SK-N-SH treated with all-trans-retinoic acid at 6 μM for 48 hours (cell line): ENCODE data around the gene SYT12.

ENCODE experiments used
- ATAC-seq: fragments of 200-7000 bp; cut with Tn5 transposase; 3 replicates; pipeline ENCODE4 v1.9.1; 2020; ENCODE audit warnings: mild to moderate bottlenecking, moderate library complexity
- ARNTL ChIP-seq: fragments of 450-650 bp; formaldehyde crosslinking; IDR thresholded peaks from 2 replicates; pipeline ENCODE4 v1.5.0; 2020; ENCODE audit warnings: low read depth, mild to moderate bottlenecking, moderate library complexity, borderline replicate concordance
- BACH2 ChIP-seq: fragments of 250-450 bp; sonication (Bioruptor Pico); IDR thresholded peaks from 2 replicates; pipeline ENCODE4 v1.9.0; 2021; ENCODE audit warnings: mild to moderate bottlenecking, borderline replicate concordance
- CREB5 ChIP-seq: fragments of 250-450 bp; sonication (Bioruptor Pico); IDR thresholded peaks from 2 replicates; pipeline ENCODE4 v1.5.1; 2020; ENCODE audit warnings: low read depth, mild to moderate bottlenecking, moderate library complexity
- CSDC2 ChIP-seq: fragments of 250-450 bp; sonication (Bioruptor Pico); IDR thresholded peaks from 2 replicates; pipeline ENCODE4 v1.5.0; 2020; ENCODE audit warnings: mild to moderate bottlenecking, moderate library complexity
- CSRNP3 ChIP-seq: fragments of 250-450 bp; sonication (Bioruptor Pico); IDR thresholded peaks from 2 replicates; pipeline ENCODE4 v1.5.1; 2021; ENCODE audit warnings: mild to moderate bottlenecking, moderate library complexity
- ESRRG ChIP-seq: fragments of 250-450 bp; sonication (Bioruptor Pico); IDR thresholded peaks from 2 replicates; pipeline ENCODE4 v1.6.1; 2021; ENCODE audit warnings: mild to moderate bottlenecking
- GLIS3 ChIP-seq: fragments of 250-450 bp; sonication (Bioruptor Pico); IDR thresholded peaks from 2 replicates; pipeline ENCODE4 v1.5.0; 2020; ENCODE audit warnings: mild to moderate bottlenecking, moderate library complexity
- OSR1 ChIP-seq: fragments of 250-450 bp; sonication (Bioruptor Pico); IDR thresholded peaks from 2 replicates; pipeline ENCODE4 v1.8.0; 2022; ENCODE audit warnings: moderate library complexity, mild to moderate bottlenecking, inconsistent platforms
- PATZ1 ChIP-seq: fragments of 250-450 bp; sonication (Bioruptor Pico); IDR thresholded peaks from 2 replicates; pipeline ENCODE4 v1.8.0; 2020; ENCODE audit warnings: mild to moderate bottlenecking, moderate library complexity, borderline replicate concordance
- POU6F1 ChIP-seq: fragments of 250-450 bp; sonication (Bioruptor Pico); IDR thresholded peaks from 2 replicates; pipeline ENCODE4 v1.8.0; 2021; ENCODE audit warnings: low read depth, mild to moderate bottlenecking, moderate library complexity, borderline replicate concordance
- PPARA ChIP-seq: fragments of 250-450 bp; sonication (Bioruptor Pico); IDR thresholded peaks from 2 replicates; pipeline ENCODE4 v1.5.0; 2020; ENCODE audit warnings: mild to moderate bottlenecking, borderline replicate concordance
- RARB ChIP-seq: fragments of 250-450 bp; sonication (Bioruptor Pico); IDR thresholded peaks from 2 replicates; pipeline ENCODE4 v1.8.0; 2021; ENCODE audit warnings: mild to moderate bottlenecking, moderate library complexity
- SNAI2 ChIP-seq: fragments of 250-450 bp; sonication (Bioruptor Pico); IDR thresholded peaks from 2 replicates; pipeline ENCODE4 v1.5.0; 2020; ENCODE audit warnings: mild to moderate bottlenecking, moderate library complexity
- TCF4 ChIP-seq: fragments of 250-450 bp; sonication (Bioruptor Pico); IDR thresholded peaks from 2 replicates; pipeline ENCODE4 v1.8.0; 2021; ENCODE audit warnings: mild to moderate bottlenecking, moderate library complexity, borderline replicate concordance
- TOX ChIP-seq: fragments of 250-450 bp; sonication (Bioruptor Pico); IDR thresholded peaks from 2 replicates; pipeline ENCODE4 v1.8.0; 2021; ENCODE audit warnings: mild to moderate bottlenecking, moderate library complexity, borderline replicate concordance
- TSHZ2 ChIP-seq: fragments of 250-450 bp; sonication (Bioruptor Pico); IDR thresholded peaks from 2 replicates; pipeline ENCODE4 v1.5.0; 2020; ENCODE audit warnings: mild to moderate bottlenecking, moderate library complexity
- ZC3H10 ChIP-seq: fragments of 250-450 bp; sonication (Bioruptor Pico); IDR thresholded peaks from 2 replicates; pipeline ENCODE4 v1.5.1; 2021; ENCODE audit warnings: mild to moderate bottlenecking, moderate library complexity
- ZFP3 ChIP-seq: fragments of 250-450 bp; sonication (Bioruptor Pico); IDR thresholded peaks from 2 replicates; pipeline ENCODE4 v1.5.0; 2020; ENCODE audit warnings: mild to moderate bottlenecking, moderate library complexity
- ZFP30 ChIP-seq: fragments of 450-650 bp; formaldehyde crosslinking; IDR thresholded peaks from 2 replicates; pipeline ENCODE4 v1.5.0; 2022; ENCODE audit warnings: mild to moderate bottlenecking, moderate library complexity
- ZNF565 ChIP-seq: fragments of 450-650 bp; formaldehyde crosslinking; conservative IDR thresholded peaks from 2 replicates; pipeline ENCODE4 v1.5.0; 2020; ENCODE audit warnings: low read depth, mild to moderate bottlenecking, moderate library complexity
- ZNF70 ChIP-seq: fragments of 450-650 bp; formaldehyde crosslinking; IDR thresholded peaks from 2 replicates; pipeline ENCODE4 v1.5.0; 2020; ENCODE audit warnings: mild to moderate bottlenecking, moderate library complexity
- ZNF8 ChIP-seq: fragments of 450-650 bp; formaldehyde crosslinking; IDR thresholded peaks from 2 replicates; pipeline ENCODE4 v1.5.0; 2020; ENCODE audit warnings: mild to moderate bottlenecking, moderate library complexity

Gene SYT12

DNA sequence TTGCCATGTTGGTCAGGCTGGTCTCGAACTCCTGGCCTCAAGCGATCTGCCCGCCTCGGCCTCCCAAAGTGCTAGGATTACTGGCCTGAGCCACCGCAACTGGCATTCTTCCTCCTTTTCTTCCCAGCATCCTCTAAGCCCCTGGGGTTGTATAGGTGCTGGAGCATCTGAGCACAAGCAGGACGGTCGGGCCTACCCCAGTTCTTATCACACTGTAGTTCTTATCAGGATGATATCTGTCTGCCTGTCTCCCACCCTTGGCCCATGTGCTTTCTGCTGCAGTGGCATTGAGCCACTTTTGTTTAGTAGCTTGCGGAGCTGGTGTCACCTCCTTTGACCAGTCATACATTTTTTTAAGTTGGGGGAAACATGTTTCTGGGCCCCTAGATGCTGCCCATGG lies 35.6 kb downstream of the SYT12 start:
- ATAC-seq: no peak
- no peak for TF ChIP-seq TSHZ2
- no peak for TF ChIP-seq RARB (CRISPR knock-in tag)
- no peak for TF ChIP-seq ARNTL (CRISPR knock-in tag)
- no peak for TF ChIP-seq ZNF8 (CRISPR knock-in tag)
- no peak for TF ChIP-seq ESRRG (CRISPR knock-in tag)
- TF ChIP-seq SNAI2 (CRISPR knock-in tag): no peak
- TF ChIP-seq ZFP30 (CRISPR knock-in tag): no peak
- no peak for TF ChIP-seq OSR1 (CRISPR knock-in tag)
- TF ChIP-seq POU6F1 (CRISPR knock-in tag): no peak
- no peak for TF ChIP-seq TOX (CRISPR knock-in tag)
- TF ChIP-seq GLIS3: no peak
- TF ChIP-seq CREB5 (CRISPR knock-in tag): no peak
- TF ChIP-seq TCF4 (CRISPR knock-in tag): no peak
- no peak for TF ChIP-seq CSDC2 (CRISPR knock-in tag)
- TF ChIP-seq ZC3H10 (CRISPR knock-in tag): no peak
- TF ChIP-seq, all 23 proteins: peak for 0

DNA sequence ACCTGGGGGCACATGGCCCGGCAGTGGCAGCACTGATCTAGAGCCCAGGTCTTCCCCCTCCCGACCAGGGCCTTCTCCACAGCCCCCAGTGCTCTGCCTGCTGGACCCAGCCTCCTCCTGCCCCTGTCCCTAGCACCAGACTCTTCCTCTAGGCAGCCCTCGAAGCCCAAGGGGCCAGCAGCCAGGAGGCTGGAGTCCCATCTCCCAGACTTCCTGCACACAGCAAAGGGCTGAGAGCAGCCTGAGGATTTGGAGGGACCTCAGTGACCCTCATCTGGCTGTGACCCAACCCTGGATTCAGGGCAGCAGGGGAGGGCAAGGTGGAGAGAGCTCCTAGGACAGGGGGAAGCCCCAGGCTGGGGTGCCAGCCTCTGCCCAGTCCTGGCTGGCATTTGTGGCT lies 36.7 kb downstream of the SYT12 start:
- ATAC-seq: no peak
- no peak for TF ChIP-seq PPARA (CRISPR knock-in tag)
- TF ChIP-seq PATZ1: no peak
- TF ChIP-seq CSRNP3 (CRISPR knock-in tag): no peak
- no peak for TF ChIP-seq POU6F1 (CRISPR knock-in tag)
- no peak for TF ChIP-seq ESRRG (CRISPR knock-in tag)
- TF ChIP-seq GLIS3: no peak
- TF ChIP-seq TOX (CRISPR knock-in tag): no peak
- TF ChIP-seq CSDC2 (CRISPR knock-in tag): no peak
- no peak for TF ChIP-seq TSHZ2
- no peak for TF ChIP-seq ZNF70 (CRISPR knock-in tag)
- TF ChIP-seq ZNF8 (CRISPR knock-in tag): no peak
- TF ChIP-seq ARNTL (CRISPR knock-in tag): no peak
- TF ChIP-seq ZNF565 (CRISPR knock-in tag): no peak
- no peak for TF ChIP-seq BACH2 (CRISPR knock-in tag)
- no peak for TF ChIP-seq OSR1 (CRISPR knock-in tag)
- TF ChIP-seq ZFP30 (CRISPR knock-in tag): no peak
- TF ChIP-seq CREB5 (CRISPR knock-in tag): no peak
- TF ChIP-seq TCF4 (CRISPR knock-in tag): no peak
- no peak for TF ChIP-seq ZFP3
